ENCODE data around the gene WDR93.

Gene WDR93

GRCh38 chr15:89660556-89660955, 30.1 kb upstream of the WDR93 start:
- no peak for TF ChIP-seq USF1 (IDR thresholded peaks at IDR 0.05)
- TF ChIP-seq CEBPB (IDR thresholded peaks at IDR 0.05): no peak
- no peak for TF ChIP-seq TAF1 (IDR thresholded peaks at IDR 0.05; ENCODE audit: low read depth)
- no peak for TF ChIP-seq EGR1 (IDR thresholded peaks at IDR 0.05)
- TF ChIP-seq NFIC (IDR thresholded peaks at IDR 0.05): no peak
- no peak for TF ChIP-seq CREB1 (IDR thresholded peaks at IDR 0.05; ENCODE audit: low read depth)
- no peak for TF ChIP-seq TCF12 (IDR thresholded peaks at IDR 0.05; ENCODE audit: low read depth)
- TF ChIP-seq REST (IDR thresholded peaks at IDR 0.05; ENCODE audit: low read depth): no peak
- no peak for TF ChIP-seq ZBTB7A (IDR thresholded peaks at IDR 0.05; ENCODE audit: low read depth)
- no peak for TF ChIP-seq EP300 (IDR thresholded peaks at IDR 0.05; ENCODE audit: borderline replicate concordance)
- TF ChIP-seq FOXM1 (IDR thresholded peaks at IDR 0.05; ENCODE audit: borderline replicate concordance, low read depth): no peak
- no peak for TF ChIP-seq RAD21 (IDR thresholded peaks at IDR 0.05; ENCODE audit: low read depth)
- TF ChIP-seq YY1 (IDR thresholded peaks at IDR 0.05; ENCODE audit: low read depth): no peak
- TF ChIP-seq TEAD4 (IDR thresholded peaks at IDR 0.05): no peak
- no peak for TF ChIP-seq MAX (IDR thresholded peaks at IDR 0.05)

GRCh38 chr15:89662893-89663626, 27.6 kb upstream of the WDR93 start:
- TF ChIP-seq CEBPB (IDR thresholded peaks at IDR 0.05): no peak
- no peak for TF ChIP-seq EGR1 (IDR thresholded peaks at IDR 0.05)
- TF ChIP-seq ZBTB7A (IDR thresholded peaks at IDR 0.05; ENCODE audit: low read depth): no peak
- TF ChIP-seq YY1 (IDR thresholded peaks at IDR 0.05; ENCODE audit: low read depth): no peak
- TF ChIP-seq MAX (IDR thresholded peaks at IDR 0.05): no peak
- no peak for TF ChIP-seq TCF12 (IDR thresholded peaks at IDR 0.05; ENCODE audit: low read depth)
- no peak for TF ChIP-seq CREB1 (IDR thresholded peaks at IDR 0.05; ENCODE audit: low read depth)
- no peak for TF ChIP-seq TEAD4 (IDR thresholded peaks at IDR 0.05)
- TF ChIP-seq REST (IDR thresholded peaks at IDR 0.05; ENCODE audit: low read depth): no peak
- TF ChIP-seq USF1 (IDR thresholded peaks at IDR 0.05): no peak
- no peak for TF ChIP-seq RAD21 (IDR thresholded peaks at IDR 0.05; ENCODE audit: low read depth)
- TF ChIP-seq EP300 (IDR thresholded peaks at IDR 0.05; ENCODE audit: borderline replicate concordance): no peak
- TF ChIP-seq NFIC (IDR thresholded peaks at IDR 0.05): no peak
- no peak for TF ChIP-seq TAF1 (IDR thresholded peaks at IDR 0.05; ENCODE audit: low read depth)
- TF ChIP-seq FOXM1 (IDR thresholded peaks at IDR 0.05; ENCODE audit: borderline replicate concordance, low read depth): no peak

- TF ChIP-seq FOXM1 (IDR thresholded peaks at IDR 0.05; ENCODE audit: borderline replicate concordance, low read depth): no peak
- TF ChIP-seq NFIC (IDR thresholded peaks at IDR 0.05): no peak
- no peak for TF ChIP-seq CEBPB (IDR thresholded peaks at IDR 0.05)
- TF ChIP-seq REST (IDR thresholded peaks at IDR 0.05; ENCODE audit: low read depth): no peak
- TF ChIP-seq MAX (IDR thresholded peaks at IDR 0.05): no peak
Measured at GRCh38 chr15:89664441-89665350, 25.9 kb upstream of the WDR93 start.
